ENCODE results near the gene CELF5. TPM values are rescaled to one million over a fixed set of nuclear protein-coding genes. Genes with fewer than 3 reads are reported as not detected.

Gene CELF5
- total RNA-seq, 2 donors from 2014 or later: 2.6 to 3.5 TPM

GRCh38 chr19:3292958-3293529, 68.6 kb downstream of the CELF5 start:
- Histone ChIP-seq H3K27ac (ENCODE audit: low read depth, low read length) (no peak overlapping the region), H3K9me3 (ENCODE audit: control insufficient read depth, low read length) (no peaks in the 10 kb centered on the region), H3K27me3 (ENCODE audit: control insufficient read depth, insufficient read depth, low read length, poor library complexity, severe bottlenecking) (no peaks in the 10 kb centered on the region), H3K4me3 (ENCODE audit: low read length) (no peak overlapping the region), H3K4me1 (ENCODE audit: control insufficient read depth, insufficient read depth, low read length) (no peaks in the 10 kb centered on the region), H3K9ac (ENCODE audit: extremely low read depth, low read length, poor library complexity, severe bottlenecking) (no peak overlapping the region), H3K36me3 (ENCODE audit: control insufficient read depth, insufficient read depth, low read length) (no peaks in the 10 kb centered on the region)
- no peaks in the 10 kb centered on the region for H3K4me1 Mint-ChIP-seq
- H3K4me3 Mint-ChIP-seq: no peak overlapping the region
- no peaks in the 10 kb centered on the region for H3K9me3 Mint-ChIP-seq
- WGBS, 2 experiments (ENCODE audit: insufficient coverage in 1 of 2, insufficient read length in 1 of 2): 91 to 95% methylated on average over 15 to 22 of the region's 23 CpGs
- H3K36me3 Mint-ChIP-seq (ENCODE audit: low read depth): no peaks in the 10 kb centered on the region
- no peak overlapping the region for H3K27ac Mint-ChIP-seq
- peaks cover 6% of the 10 kb centered on the region for H3K27me3 Mint-ChIP-seq (ENCODE audit: insufficient read depth)
- TF ChIP-seq CTCF (conservative IDR thresholded peaks at IDR 0.05): no peak
- DNase-seq: no peak

- no peak for DNase-seq
- Mint-ChIP-seq H3K4me3 (no peak overlapping the region), H3K4me1 (no peaks in the 10 kb centered on the region), H3K27ac (no peak overlapping the region), H3K9me3 (no peaks in the 10 kb centered on the region), H3K27me3 (ENCODE audit: insufficient read depth) (peaks cover 5% of the 10 kb centered on the region), H3K36me3 (ENCODE audit: low read depth) (no peaks in the 10 kb centered on the region)
- no peak for TF ChIP-seq CTCF (conservative IDR thresholded peaks at IDR 0.05)
- Histone ChIP-seq H3K27me3 (ENCODE audit: control insufficient read depth, insufficient read depth, low read length, poor library complexity, severe bottlenecking) (no peaks in the 10 kb centered on the region), H3K27ac (ENCODE audit: low read depth, low read length) (no peak overlapping the region), H3K9ac (ENCODE audit: extremely low read depth, low read length, poor library complexity, severe bottlenecking) (no peak overlapping the region), H3K4me1 (ENCODE audit: control insufficient read depth, insufficient read depth, low read length) (no peaks in the 10 kb centered on the region), H3K4me3 (ENCODE audit: low read length) (no peak overlapping the region), H3K36me3 (ENCODE audit: control insufficient read depth, insufficient read depth, low read length) (no peaks in the 10 kb centered on the region), H3K9me3 (ENCODE audit: control insufficient read depth, low read length) (no peaks in the 10 kb centered on the region)
- 91 to 92% methylated on average over 4 to 9 of the region's 9 CpGs for WGBS, 2 experiments (ENCODE audit: insufficient coverage in 1 of 2, insufficient read length in 1 of 2)
Observed at GRCh38 chr19:3293560-3293959, 69.1 kb downstream of the CELF5 start.

GRCh38 chr19:3294080-3294850, 69.8 kb downstream of the CELF5 start:
- WGBS, 2 experiments (ENCODE audit: insufficient coverage in 1 of 2, insufficient read length in 1 of 2): 91 to 92% methylated on average over 19 to 20 of the region's 20 CpGs
- Mint-ChIP-seq H3K27ac (no peak overlapping the region), H3K9me3 (no peaks in the 10 kb centered on the region), H3K4me1 (no peaks in the 10 kb centered on the region), H3K4me3 (no peak overlapping the region), H3K36me3 (ENCODE audit: low read depth) (no peaks in the 10 kb centered on the region), H3K27me3 (ENCODE audit: insufficient read depth) (peaks cover 8% of the 10 kb centered on the region)
- Histone ChIP-seq H3K9ac (ENCODE audit: extremely low read depth, low read length, poor library complexity, severe bottlenecking) (no peak overlapping the region), H3K36me3 (ENCODE audit: control insufficient read depth, insufficient read depth, low read length) (no peaks in the 10 kb centered on the region), H3K4me3 (ENCODE audit: low read length) (no peak overlapping the region), H3K4me1 (ENCODE audit: control insufficient read depth, insufficient read depth, low read length) (no peaks in the 10 kb centered on the region), H3K27ac (ENCODE audit: low read depth, low read length) (no peak overlapping the region), H3K9me3 (ENCODE audit: control insufficient read depth, low read length) (no peaks in the 10 kb centered on the region), H3K27me3 (ENCODE audit: control insufficient read depth, insufficient read depth, low read length, poor library complexity, severe bottlenecking) (no peaks in the 10 kb centered on the region)
- DNase-seq: no peak
- TF ChIP-seq CTCF (conservative IDR thresholded peaks at IDR 0.05): no peak

All from endodermal cell (in vitro differentiated cells).